ENCODE data around the gene MAN1B1. TPM values are rescaled to one million over a fixed set of nuclear protein-coding genes. Genes with fewer than 3 reads are reported as not detected.

The MAN1B1 gene
- polyA plus RNA-seq, 2 of the 4 experiments (the other 2 are of a cell fraction) = 31.7 to 48.6 TPM

DNA sequence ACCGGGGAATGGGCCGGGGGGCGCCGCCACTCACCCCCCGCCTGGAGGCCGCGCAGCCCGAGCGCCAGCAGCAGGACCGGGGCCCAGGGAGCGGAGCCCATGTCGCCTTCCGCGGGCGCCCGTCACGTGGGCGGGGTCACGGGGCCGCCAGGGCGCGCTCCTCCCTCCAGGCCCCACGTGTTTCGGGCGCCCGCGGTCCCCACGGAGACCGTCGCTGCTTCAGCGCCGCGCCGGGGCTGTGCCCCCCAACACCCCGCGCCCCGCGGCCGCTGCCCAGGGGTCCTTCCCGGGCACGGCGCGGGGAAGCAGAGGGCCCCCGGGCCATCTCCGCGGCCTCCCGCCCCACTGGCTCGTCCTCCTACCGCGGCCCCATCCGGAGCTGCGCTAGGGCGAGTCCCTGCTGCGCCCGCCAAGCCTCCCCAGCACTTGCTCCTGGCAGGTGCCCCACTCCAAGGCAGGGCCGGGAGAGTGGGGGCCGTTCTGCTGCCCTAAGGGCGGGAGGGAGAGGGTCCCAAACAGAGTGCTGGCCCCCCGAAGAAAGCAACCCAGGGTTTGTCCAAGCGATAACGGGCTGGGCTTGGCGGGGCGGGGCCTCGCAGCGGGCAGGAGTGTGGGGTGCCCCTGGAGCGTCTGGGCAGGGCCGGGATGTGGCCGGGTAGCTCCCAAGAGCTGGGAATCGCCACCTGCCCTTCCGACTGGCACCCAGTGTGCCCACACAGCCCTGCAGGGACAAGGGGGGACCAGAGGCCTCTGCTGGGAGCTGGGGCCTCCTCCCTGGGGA is 28.0 kb downstream of the MAN1B1 start, which contains the start of gene DPP7 (continued):
- TF ChIP-seq, protein P1, sequence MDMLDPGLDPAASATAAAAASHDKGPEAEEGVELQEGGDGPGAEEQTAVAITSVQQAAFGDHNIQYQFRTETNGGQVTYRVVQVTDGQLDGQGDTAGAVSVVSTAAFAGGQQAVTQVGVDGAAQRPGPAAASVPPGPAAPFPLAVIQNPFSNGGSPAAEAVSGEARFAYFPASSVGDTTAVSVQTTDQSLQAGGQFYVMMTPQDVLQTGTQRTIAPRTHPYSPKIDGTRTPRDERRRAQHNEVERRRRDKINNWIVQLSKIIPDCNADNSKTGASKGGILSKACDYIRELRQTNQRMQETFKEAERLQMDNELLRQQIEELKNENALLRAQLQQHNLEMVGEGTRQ (IDR thresholded peaks at IDR 0.05) = peak; percentile 75
- TF ChIP-seq PHF8 (IDR thresholded peaks at IDR 0.05; ENCODE audit: borderline replicate concordance, low read depth) (no peak), MAZ (IDR thresholded peaks at IDR 0.05; ENCODE audit: borderline replicate concordance, low read depth, low read length) (no peak), FOSB (CRISPR knock-in tag; IDR thresholded peaks at IDR 0.05) (no peak), ZSCAN20 (CRISPR knock-in tag; IDR thresholded peaks at IDR 0.05) (no peak)

DNA sequence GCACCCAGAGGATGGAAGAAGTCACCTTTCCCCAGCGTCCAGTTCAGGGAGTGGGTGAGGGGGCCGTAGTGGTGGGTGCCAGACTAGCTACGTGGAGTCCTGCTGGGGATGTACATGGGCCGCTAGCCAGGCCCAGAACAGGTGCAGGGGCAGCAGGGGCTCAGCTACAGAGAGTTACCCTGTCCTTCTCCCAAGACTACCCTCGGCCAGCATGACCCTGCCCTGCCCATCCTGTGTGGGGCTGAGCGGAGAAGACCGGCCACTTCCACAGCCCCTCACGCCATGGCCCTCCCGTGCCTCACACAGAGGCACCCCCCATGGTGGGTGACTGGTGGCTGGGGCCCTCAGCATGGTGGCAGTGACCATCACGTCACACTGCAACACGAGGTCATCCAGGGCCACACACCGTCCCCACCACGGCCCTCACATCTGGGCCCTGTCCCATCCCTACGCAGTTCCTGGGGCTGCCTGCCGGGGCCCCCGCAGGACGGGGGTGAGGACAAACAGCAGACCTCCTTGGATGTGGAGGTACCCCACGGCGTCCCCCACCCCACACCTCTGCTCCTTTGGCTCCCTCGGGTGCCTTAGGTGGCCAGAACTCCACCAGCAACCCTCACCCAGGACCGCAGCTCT is 28.7 kb downstream of the MAN1B1 start:
- FAIRE-seq (no peak), ATAC-seq (peak; percentile 4 to 12; a peak in 4 of 6 replicates)

DNA sequence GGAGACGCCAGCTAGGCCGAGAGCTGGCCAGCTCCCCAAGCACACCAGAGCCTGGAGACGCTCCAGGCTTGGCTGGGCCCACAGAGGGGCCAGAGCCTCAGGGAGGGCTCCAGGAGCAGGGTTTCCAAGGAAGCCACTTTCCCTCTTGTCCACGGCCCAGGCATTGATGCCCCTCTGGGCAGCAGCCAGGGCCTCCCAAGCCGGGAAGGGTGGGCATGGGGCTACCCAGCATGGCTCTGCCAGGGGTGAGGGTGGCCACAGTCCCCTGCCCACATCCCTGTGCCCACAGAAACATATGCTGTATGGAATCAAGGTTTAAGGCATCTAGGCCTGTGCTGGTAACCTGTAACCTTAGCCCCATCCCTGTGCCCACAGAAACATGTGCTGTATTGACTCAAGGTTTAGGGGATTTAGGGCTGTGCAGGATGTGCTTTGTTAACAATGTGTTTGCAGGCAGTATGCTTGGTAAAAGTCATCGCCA is 29.3 kb downstream of the MAN1B1 start:
- no peak overlapping the region for H3K4me2 ChIP-seq
- no peaks in the 10 kb centered on the region for H3K9me3 ChIP-seq
- POLR2A ChIA-PET = no interaction called here
- ATAC-seq = peak in 1 of 2 experiments; percentile 2; a peak in 2 of 6 replicates
- H3K4me1 ChIP-seq = peaks cover 6% of the 10 kb centered on the region; the same call in 2 of the 3 replicates
- FAIRE-seq = no peak
- TF ChIP-seq MYC (IDR thresholded peaks at IDR 0.05; ENCODE audit: borderline replicate concordance, low read length) = no peak
- WGBS (ENCODE audit: missing lambda C conversion rate) = 68% methylated on average over 4 of the region's 6 CpGs
- CTCF ChIA-PET = interaction anchor here (0.6 to 10.8 kb wide), 4 partner anchors 11 to 108 kb away, joined by 3 to 113 read pairs (median 4); partner anchors contain the start of genes CYSRT1, RNF208 and RNF224
- H3K27ac ChIP-seq = peak overlapping the region in 1 of 2 experiments; percentile 96; a peak in 1 of 6 replicates
- DNase-seq (ENCODE audit: low read depth in 1 of 2, low spot score in 1 of 2) = no peak
- no peak overlapping the region for H3K4me3 ChIP-seq

More for the DNA sequence above, 28.7 kb downstream of the MAN1B1 start:
- no peaks in the 10 kb centered on the region for H3K9me3 ChIP-seq
- H3K4me3 ChIP-seq = peak overlapping the region; percentile 69
- H3K4me1 ChIP-seq = peaks cover 6% of the 10 kb centered on the region; the same call in 2 of the 3 replicates
- CTCF ChIA-PET = interaction anchor here (0.6 to 10.8 kb wide), 11 partner anchors 12 to 153 kb away, joined by 3 to 113 read pairs (median 3); partner anchors contain the start of genes CYSRT1, LRRC26, RNF208 and RNF224
- TF ChIP-seq PHF8 (IDR thresholded peaks at IDR 0.05; ENCODE audit: borderline replicate concordance, low read depth) (no peak), EHMT2 (IDR thresholded peaks at IDR 0.05; ENCODE audit: low read depth) (no peak), HEYL (CRISPR knock-in tag; IDR thresholded peaks at IDR 0.05) (no peak), TP53 (CRISPR knock-in tag; IDR thresholded peaks at IDR 0.05) (no peak), KDM1A (IDR thresholded peaks at IDR 0.05; ENCODE audit: low read depth) (no peak), FOXS1 (CRISPR knock-in tag; IDR thresholded peaks at IDR 0.05) (no peak), KDM5A (IDR thresholded peaks at IDR 0.05) (no peak), HDAC2 (IDR thresholded peaks at IDR 0.05) (no peak), MAFK (IDR thresholded peaks at IDR 0.05; ENCODE audit: partially characterized antibody) (no peak), EP300 (IDR thresholded peaks at IDR 0.05) (no peak), CHD2 (IDR thresholded peaks at IDR 0.05; ENCODE audit: low read length, partially characterized antibody) (no peak), RFX5 (IDR thresholded peaks at IDR 0.05) (no peak), ZFP36 (IDR thresholded peaks at IDR 0.05; ENCODE audit: borderline replicate concordance, partially characterized antibody) (no peak), FOSL2 (IDR thresholded peaks at IDR 0.05) (no peak), FOSL2 (CRISPR knock-in tag; IDR thresholded peaks at IDR 0.05) (no peak), SREBF2 (IDR thresholded peaks at IDR 0.05) (no peak)
- TF ChIP-seq, protein P2, sequence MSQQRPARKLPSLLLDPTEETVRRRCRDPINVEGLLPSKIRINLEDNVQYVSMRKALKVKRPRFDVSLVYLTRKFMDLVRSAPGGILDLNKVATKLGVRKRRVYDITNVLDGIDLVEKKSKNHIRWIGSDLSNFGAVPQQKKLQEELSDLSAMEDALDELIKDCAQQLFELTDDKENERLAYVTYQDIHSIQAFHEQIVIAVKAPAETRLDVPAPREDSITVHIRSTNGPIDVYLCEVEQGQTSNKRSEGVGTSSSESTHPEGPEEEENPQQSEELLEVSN (IDR thresholded peaks at IDR 0.05; ENCODE audit: borderline replicate concordance, low read depth) = no peak
- TF ChIP-seq, protein P3, sequence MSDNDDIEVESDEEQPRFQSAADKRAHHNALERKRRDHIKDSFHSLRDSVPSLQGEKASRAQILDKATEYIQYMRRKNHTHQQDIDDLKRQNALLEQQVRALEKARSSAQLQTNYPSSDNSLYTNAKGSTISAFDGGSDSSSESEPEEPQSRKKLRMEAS (IDR thresholded peaks at IDR 0.05) = no peak
- TF ChIP-seq, protein P4, sequence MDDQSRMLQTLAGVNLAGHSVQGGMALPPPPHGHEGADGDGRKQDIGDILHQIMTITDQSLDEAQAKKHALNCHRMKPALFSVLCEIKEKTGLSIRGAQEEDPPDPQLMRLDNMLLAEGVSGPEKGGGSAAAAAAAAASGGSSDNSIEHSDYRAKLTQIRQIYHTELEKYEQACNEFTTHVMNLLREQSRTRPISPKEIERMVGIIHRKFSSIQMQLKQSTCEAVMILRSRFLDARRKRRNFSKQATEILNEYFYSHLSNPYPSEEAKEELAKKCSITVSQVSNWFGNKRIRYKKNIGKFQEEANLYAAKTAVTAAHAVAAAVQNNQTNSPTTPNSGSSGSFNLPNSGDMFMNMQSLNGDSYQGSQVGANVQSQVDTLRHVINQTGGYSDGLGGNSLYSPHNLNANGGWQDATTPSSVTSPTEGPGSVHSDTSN (IDR thresholded peaks at IDR 0.05) = no peak
- TF ChIP-seq, protein P5, sequence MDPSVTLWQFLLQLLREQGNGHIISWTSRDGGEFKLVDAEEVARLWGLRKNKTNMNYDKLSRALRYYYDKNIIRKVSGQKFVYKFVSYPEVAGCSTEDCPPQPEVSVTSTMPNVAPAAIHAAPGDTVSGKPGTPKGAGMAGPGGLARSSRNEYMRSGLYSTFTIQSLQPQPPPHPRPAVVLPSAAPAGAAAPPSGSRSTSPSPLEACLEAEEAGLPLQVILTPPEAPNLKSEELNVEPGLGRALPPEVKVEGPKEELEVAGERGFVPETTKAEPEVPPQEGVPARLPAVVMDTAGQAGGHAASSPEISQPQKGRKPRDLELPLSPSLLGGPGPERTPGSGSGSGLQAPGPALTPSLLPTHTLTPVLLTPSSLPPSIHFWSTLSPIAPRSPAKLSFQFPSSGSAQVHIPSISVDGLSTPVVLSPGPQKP (IDR thresholded peaks at IDR 0.05; ENCODE audit: low read depth, low read length) = no peak
- peak in 1 of 2 experiments; percentile 3 for DNase-seq (ENCODE audit: low read depth in 1 of 2, low spot score in 1 of 2)
- POLR2A ChIA-PET = interaction anchor here (0.8 to 1.4 kb wide), 4 partner anchors 14 to 125 kb away, joined by 3 to 7 read pairs (median 4); partner anchors contain the start of genes MAN1B1 and TUBB4B
- H3K4me2 ChIP-seq = peak overlapping the region; percentile 100
- peak overlapping the region; percentile 96 to 97 for H3K27ac ChIP-seq
- WGBS (ENCODE audit: missing lambda C conversion rate) = 84% methylated on average over 10 of the region's 21 CpGs
